ENCODE results near the gene AADACL3. TPM values are rescaled to one million over a fixed set of nuclear protein-coding genes. Genes with fewer than 3 reads are reported as not detected.

Gene AADACL3
- total RNA-seq, 1 donor from 2014 or later = not detected

DNA sequence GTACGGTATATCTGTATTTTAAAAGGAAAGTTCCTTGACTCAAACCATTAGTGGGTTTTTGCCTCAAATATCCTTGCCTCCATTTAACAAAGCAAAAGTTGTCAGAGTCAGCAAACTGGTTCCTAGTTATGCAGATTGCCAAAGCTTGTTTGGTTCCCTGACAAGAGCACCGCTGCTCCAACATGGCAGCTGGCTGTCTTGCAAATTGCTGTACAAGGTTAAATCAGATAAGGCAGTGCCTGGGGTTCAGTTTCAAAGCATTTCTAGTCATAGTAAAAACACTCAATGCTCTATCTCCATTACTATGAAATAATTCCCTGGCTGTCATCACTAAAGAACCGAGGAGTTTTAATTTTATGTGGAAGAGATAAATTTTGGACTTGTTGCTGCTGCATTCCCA is 18.7 kb downstream of the AADACL3 start:
- no peak for TF ChIP-seq CTCF (conservative IDR thresholded peaks at IDR 0.05)
- no peak overlapping the region for H3K27ac Mint-ChIP-seq (ENCODE audit: unreplicated experiment)
- H3K4me1 Mint-ChIP-seq = no peaks in the 10 kb centered on the region
- H3K36me3 Mint-ChIP-seq (ENCODE audit: low read depth) = no peaks in the 10 kb centered on the region
- DNase-seq (ENCODE audit: low read depth, low spot score) = no peak
- H3K4me3 Mint-ChIP-seq = no peak overlapping the region
- peaks cover 7% of the 10 kb centered on the region for H3K9me3 Mint-ChIP-seq
- peaks cover 59% of the 10 kb centered on the region for H3K27me3 Mint-ChIP-seq (ENCODE audit: low read depth)

- Mint-ChIP-seq H3K36me3 (ENCODE audit: low read depth) (no peaks in the 10 kb centered on the region), H3K27me3 (ENCODE audit: low read depth) (peaks cover 35% of the 10 kb centered on the region), H3K4me3 (no peak overlapping the region), H3K4me1 (no peaks in the 10 kb centered on the region), H3K27ac (ENCODE audit: unreplicated experiment) (no peak overlapping the region), H3K9me3 (no peaks in the 10 kb centered on the region)
- TF ChIP-seq CTCF (conservative IDR thresholded peaks at IDR 0.05) = no peak
- DNase-seq (ENCODE audit: low read depth, low spot score) = no peak
Observed at GRCh38 chr1:12738934-12739333, 23.0 kb downstream of the AADACL3 start.

- TF ChIP-seq CTCF (conservative IDR thresholded peaks at IDR 0.05) = no peak
- H3K9me3 Mint-ChIP-seq = no peaks in the 10 kb centered on the region
Observed at GRCh38 chr1:12739613-12740012, 23.7 kb downstream of the AADACL3 start.

GRCh38 chr1:12741946-12742345 is 26.0 kb downstream of the AADACL3 start:
- TF ChIP-seq CTCF (conservative IDR thresholded peaks at IDR 0.05) = no peak
- H3K4me3 Mint-ChIP-seq = no peak overlapping the region
- H3K4me1 Mint-ChIP-seq = no peaks in the 10 kb centered on the region
- no peaks in the 10 kb centered on the region for H3K9me3 Mint-ChIP-seq
- H3K27ac Mint-ChIP-seq (ENCODE audit: unreplicated experiment) = no peak overlapping the region
- H3K27me3 Mint-ChIP-seq (ENCODE audit: low read depth) = peaks cover 19% of the 10 kb centered on the region
- no peak for DNase-seq (ENCODE audit: low read depth, low spot score)
- H3K36me3 Mint-ChIP-seq (ENCODE audit: low read depth) = no peaks in the 10 kb centered on the region

More at GRCh38 chr1:12739613-12740012, 23.7 kb downstream of the AADACL3 start:
- peaks cover 30% of the 10 kb centered on the region for H3K27me3 Mint-ChIP-seq (ENCODE audit: low read depth)
- no peaks in the 10 kb centered on the region for H3K4me1 Mint-ChIP-seq
- DNase-seq (ENCODE audit: low read depth, low spot score) = no peak
- H3K36me3 Mint-ChIP-seq (ENCODE audit: low read depth) = no peaks in the 10 kb centered on the region
- no peak overlapping the region for H3K27ac Mint-ChIP-seq (ENCODE audit: unreplicated experiment)
- H3K4me3 Mint-ChIP-seq = no peak overlapping the region

DNA sequence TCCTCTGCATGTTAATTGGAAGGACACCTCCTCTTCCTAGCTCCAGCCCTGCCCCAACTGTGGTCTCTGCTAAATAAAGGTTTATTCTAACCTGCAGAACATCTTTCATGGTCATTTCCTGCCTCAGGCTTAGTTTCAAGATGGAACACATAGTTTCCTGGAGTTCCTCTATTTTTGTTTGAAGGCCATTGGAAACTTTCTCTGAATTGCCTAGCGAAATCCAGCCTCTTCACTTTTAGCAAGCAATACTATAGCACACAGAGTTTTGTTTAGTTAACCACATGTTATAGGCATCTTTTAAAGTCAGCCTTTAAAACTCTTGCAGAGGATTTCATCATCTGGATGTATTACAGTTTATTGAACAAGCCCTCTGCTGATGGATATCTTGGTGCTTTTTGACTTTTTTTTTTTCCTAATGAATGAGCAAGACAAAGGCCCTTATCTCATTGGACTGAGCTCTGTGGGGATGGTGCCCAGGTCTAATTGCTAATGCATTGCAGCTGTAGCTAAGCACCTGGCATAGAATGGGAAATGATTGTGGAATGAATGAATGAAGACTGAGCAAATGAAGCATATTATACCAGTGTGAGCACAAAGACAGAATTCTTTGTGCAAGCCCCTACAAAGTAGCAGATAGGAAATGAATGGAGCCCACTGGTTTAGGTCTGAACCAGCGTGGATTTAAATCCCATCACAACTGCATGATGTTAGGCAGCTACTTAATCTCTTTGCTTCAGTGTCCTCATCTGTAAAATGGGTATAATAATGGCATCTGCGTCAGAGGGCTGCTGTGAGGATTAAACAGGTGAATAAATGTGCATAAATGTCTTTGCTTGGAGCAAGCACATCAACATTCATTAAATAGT is 29.4 kb downstream of the AADACL3 start:
- H3K4me1 Mint-ChIP-seq = no peaks in the 10 kb centered on the region
- no peaks in the 10 kb centered on the region for H3K36me3 Mint-ChIP-seq (ENCODE audit: low read depth)
- no peak overlapping the region for H3K4me3 Mint-ChIP-seq
- H3K27ac Mint-ChIP-seq (ENCODE audit: unreplicated experiment) = no peak overlapping the region
- H3K27me3 Mint-ChIP-seq (ENCODE audit: low read depth) = peaks cover 18% of the 10 kb centered on the region
- no peak for DNase-seq (ENCODE audit: low read depth, low spot score)
- no peak for TF ChIP-seq CTCF (conservative IDR thresholded peaks at IDR 0.05)
- H3K9me3 Mint-ChIP-seq = peaks cover 5% of the 10 kb centered on the region
